H1 (cell line): Measurements from ENCODE around the gene COL6A2. TPM values are rescaled to one million over a fixed set of nuclear protein-coding genes. Genes with fewer than 3 reads are reported as not detected.

Source experiments
- CTCF ChIA-PET: fragments of 300-600 bp; sonication (Branson Sonifier 250); formaldehyde crosslinking; loops from one replicate; lab custom pipeline; 2021; ENCODE audit not compliant: partially characterized antibody; lab: Charles Lee
- POLR2A ChIA-PET: fragments of 300-600 bp; sonication (Branson Sonifier 250); formaldehyde crosslinking; loops from one replicate; lab custom pipeline; 2021; ENCODE audit warnings: inconsistent platforms; ENCODE audit not compliant: partially characterized antibody; lab: Charles Lee
- DNase-seq, 2 experiments: peaks; one replicate each; pipeline versions ENCODE4 v3.0.0 to v3.0.0-alpha.2; 2010 to 2022; ENCODE audit warnings: low spot score in 2 of 2, low read depth in 1 of 2, mixed read lengths in 1 of 2
- FAIRE-seq: peaks from 2 replicates; lab custom pipeline; 2011; peaks lifted over from hg19 to GRCh38; lab: Jason Lieb, UNC
- H2AFZ ChIP-seq: 2 replicates; pipeline ENCODE4 v1.8.1; 2012; ENCODE audit warnings: low read length, inconsistent platforms
- H2AK5ac ChIP-seq: 2 replicates; pipeline ENCODE4 v1.6.1; 2013; ENCODE audit warnings: low read depth, low read length
- H2BK120ac ChIP-seq: replicated peaks from 2 replicates; pipeline ENCODE3; 2013; ENCODE audit warnings: low read depth, low read length, inconsistent platforms
- H2BK12ac ChIP-seq: 2 replicates; pipeline ENCODE4 v1.6.1; 2013; ENCODE audit warnings: low read depth, low read length
- H2BK15ac ChIP-seq: 2 replicates; pipeline ENCODE4 v1.6.1; 2013; ENCODE audit warnings: low read length
- H2BK20ac ChIP-seq: 2 replicates; pipeline ENCODE4 v1.6.1; 2013; ENCODE audit warnings: low read length
- H2BK5ac ChIP-seq: 2 replicates; pipeline ENCODE4 v1.6.1; 2013; ENCODE audit warnings: low read depth, low read length
- H3K14ac ChIP-seq: 2 replicates; pipeline ENCODE4 v1.6.1; 2013; ENCODE audit warnings: inconsistent platforms; ENCODE audit not compliant: insufficient read length
- H3K18ac ChIP-seq: 2 replicates; pipeline ENCODE4 v1.6.1; 2013; ENCODE audit warnings: low read length; ENCODE audit errors: extremely low read depth
- H3K23ac ChIP-seq: 2 replicates; pipeline ENCODE4 v1.6.1; 2013; ENCODE audit warnings: inconsistent platforms; ENCODE audit not compliant: insufficient read length
- H3K23me2 ChIP-seq: 2 replicates; pipeline ENCODE4 v1.6.1; 2013; ENCODE audit warnings: low read depth, low read length
- H3K27ac ChIP-seq: 2 replicates; pipeline ENCODE4 v1.6.1; 2011; ENCODE audit warnings: low read depth, low read length, inconsistent platforms
- H3K27me3 ChIP-seq, 4 experiments: replicated peaks in 1 of 4; 1 replicate in 1 of 4; 2 replicates in 3 of 4; pipeline versions ENCODE4 v1.6.1 to v1.8.1; 2011 to 2013; ENCODE audit warnings: low read length in 3 of 4, mild to moderate bottlenecking in 3 of 4, inconsistent platforms in 2 of 4, mixed read lengths in 2 of 4, moderate library complexity in 1 of 4; ENCODE audit not compliant: control insufficient read depth in 3 of 4, insufficient read depth in 3 of 4; ENCODE audit errors: extremely low read depth in 1 of 4
- H3K36me3 ChIP-seq, 4 experiments: 2 replicates each; pipeline versions ENCODE4 v1.6.1 to v1.8.1; 2011 to 2013; ENCODE audit warnings: mild to moderate bottlenecking in 4 of 4, low read length in 3 of 4, moderate library complexity in 2 of 4, control low read depth in 1 of 4, inconsistent platforms in 1 of 4; ENCODE audit not compliant: insufficient read depth in 4 of 4, control insufficient read depth in 2 of 4
- H3K4ac ChIP-seq: replicated peaks from 2 replicates; pipeline ENCODE3; 2013; ENCODE audit warnings: low read length, low read depth, mixed read lengths, inconsistent platforms; ENCODE audit not compliant: insufficient read length
- H3K4me1 ChIP-seq, 4 experiments: replicated peaks in 1 of 4; 1 replicate in 1 of 4; 2 replicates in 3 of 4; pipeline versions ENCODE4 v1.6.1 to v1.8.1; 2011 to 2013; ENCODE audit warnings: low read length in 3 of 4, inconsistent platforms in 2 of 4, mixed read lengths in 1 of 4; ENCODE audit not compliant: insufficient read depth in 4 of 4, control insufficient read depth in 3 of 4
- H3K4me2 ChIP-seq, 2 experiments: 2 replicates each; pipeline versions ENCODE4 v1.6.1 to v1.8.1; 2011 to 2013; ENCODE audit warnings: low read depth in 2 of 2, low read length in 2 of 2, control low read depth in 1 of 2, inconsistent platforms in 1 of 2, mild to moderate bottlenecking in 1 of 2; ENCODE audit not compliant: insufficient read depth in 1 of 2
- H3K4me3 ChIP-seq, 4 experiments: fragments of 200-600, 300-600 bp in 1 of 4; sonication (generic), shearing (Covaris generic), sonication (Bioruptor Twin) in 1 of 4; 2 replicates each; pipeline versions ENCODE4 v1.5.1 to v1.8.1; 2011 to 2016; ENCODE audit warnings: low read length in 4 of 4, low read depth in 3 of 4, control low read depth in 2 of 4, inconsistent platforms in 2 of 4, mild to moderate bottlenecking in 2 of 4, mixed read lengths in 1 of 4, moderate library complexity in 1 of 4; ENCODE audit not compliant: insufficient read depth in 2 of 4; ENCODE audit errors: extremely low read depth in 1 of 4
- H3K56ac ChIP-seq: replicated peaks from 2 replicates; pipeline ENCODE3; 2013; ENCODE audit warnings: low read depth, mild to moderate bottlenecking, mixed read lengths, low read length, inconsistent platforms; ENCODE audit not compliant: insufficient read length
- H3K79me1 ChIP-seq: 2 replicates; pipeline ENCODE4 v1.6.1; 2013; ENCODE audit warnings: low read depth, low read length, control low read depth
- H3K79me2 ChIP-seq, 2 experiments: 2 replicates each; pipeline versions ENCODE4 v1.6.1 to v1.8.1; 2012 to 2013; ENCODE audit warnings: low read length in 2 of 2, mild to moderate bottlenecking in 2 of 2, inconsistent platforms in 1 of 2; ENCODE audit not compliant: insufficient read depth in 2 of 2, control insufficient read depth in 1 of 2
- H3K9ac ChIP-seq, 4 experiments: replicated peaks in 1 of 4; 1 replicate in 1 of 4; 2 replicates in 3 of 4; pipeline versions ENCODE4 v1.6.1 to v1.8.1; 2011 to 2013; ENCODE audit warnings: low read depth in 3 of 4, low read length in 3 of 4, control low read depth in 2 of 4, mild to moderate bottlenecking in 2 of 4, moderate library complexity in 2 of 4, inconsistent platforms in 1 of 4; ENCODE audit errors: extremely low read depth in 1 of 4
- H3K9me3 ChIP-seq, 2 experiments: 2 replicates each; pipeline versions ENCODE4 v1.6.1 to v1.8.1; 2012 to 2013; ENCODE audit warnings: mild to moderate bottlenecking in 2 of 2, moderate library complexity in 2 of 2, control low read depth in 1 of 2, inconsistent platforms in 1 of 2, low read depth in 1 of 2, low read length in 1 of 2, mixed read lengths in 1 of 2; ENCODE audit not compliant: insufficient read depth in 2 of 2
- H4K20me1 ChIP-seq, 2 experiments: replicated peaks in 1 of 2; 2 replicates each; pipeline versions ENCODE3 to v1.8.1; 2011 to 2013; ENCODE audit warnings: inconsistent platforms in 2 of 2, low read length in 2 of 2, mild to moderate bottlenecking in 1 of 2; ENCODE audit not compliant: insufficient read depth in 2 of 2, control insufficient read depth in 1 of 2
- H4K5ac ChIP-seq: 2 replicates; pipeline ENCODE4 v1.6.1; 2013; ENCODE audit warnings: low read length, low read depth, mixed read lengths, inconsistent platforms; ENCODE audit not compliant: insufficient read length
- H4K8ac ChIP-seq: 2 replicates; pipeline ENCODE4 v1.8.0; 2013; ENCODE audit warnings: mild to moderate bottlenecking, moderate library complexity, low read length, inconsistent platforms; ENCODE audit not compliant: insufficient read depth; ENCODE audit errors: extremely low read depth
- H4K91ac ChIP-seq: replicated peaks from 2 replicates; pipeline ENCODE3; 2013; ENCODE audit warnings: low read length, mixed read lengths, inconsistent platforms; ENCODE audit not compliant: insufficient read length
- JUND ChIP-seq: IDR thresholded peaks from 2 replicates; pipeline ENCODE4 v1.6.1; 2011; ENCODE audit warnings: mild to moderate bottlenecking, improper control_type of control experiment, low read length
- KDM1A ChIP-seq: fragments of 200-600, 300-600 bp; sonication (generic); IDR thresholded peaks from 2 replicates; pipeline ENCODE4 v1.7.1; 2016; ENCODE audit warnings: mild to moderate bottlenecking, low read length, borderline replicate concordance
- POLR2A ChIP-seq, 2 experiments: IDR thresholded peaks; 1 replicate in 1 of 2; 2 replicates in 1 of 2; pipeline ENCODE4 v1.6.1; 2011; ENCODE audit warnings: low read depth in 2 of 2, low read length in 2 of 2, mild to moderate bottlenecking in 2 of 2; ENCODE audit errors: control extremely low read depth in 1 of 2
- POU5F1 ChIP-seq: IDR thresholded peaks from 2 replicates; pipeline ENCODE4 v1.6.1; 2011; ENCODE audit warnings: low read depth, mild to moderate bottlenecking, low read length, moderate library complexity
- SIX5 ChIP-seq: IDR thresholded peaks from 2 replicates; pipeline ENCODE4 v1.6.1; 2011; ENCODE audit warnings: mild to moderate bottlenecking, low read depth, low read length
- SRF ChIP-seq: IDR thresholded peaks from 2 replicates; pipeline ENCODE4 v1.6.1; 2011; ENCODE audit warnings: mild to moderate bottlenecking, low read depth, low read length, moderate library complexity
- TBP ChIP-seq: IDR thresholded peaks from 2 replicates; pipeline ENCODE4 v1.6.1; 2011; ENCODE audit warnings: low read depth, low read length, improper control_type of control experiment
- ZNF274 ChIP-seq: IDR thresholded peaks from 2 replicates; pipeline ENCODE4 v1.7.0; 2012; ENCODE audit warnings: low read length, borderline replicate concordance; ENCODE audit errors: extremely low read depth
- WGBS, 2 experiments: shearing (Covaris generic) in 1 of 2; methylation state at CpG; one replicate each; pipeline versions ENCODE4 v1.1.6 to v1.1.7; 2013 to 2015; ENCODE audit warnings: low lambda C conversion rate in 2 of 2, mixed read lengths in 2 of 2, inconsistent platforms in 1 of 2, low coverage in 1 of 2, missing lambda C conversion rate in 1 of 2; ENCODE audit not compliant: insufficient replicate concordance in 2 of 2, insufficient coverage in 1 of 2, insufficient read length in 1 of 2; ENCODE audit errors: extremely low coverage in 1 of 2, missing lambda C conversion rate in 1 of 2; 5-methylcytosine and 5-hydroxymethylcytosine counted together
- polyA plus RNA-seq, 7 experiments: library from polyadenylated mRNA; depleted of rRNA in 3 of 7; stranded (reverse) in 5 of 7; unstranded in 2 of 7; fragments of >200 nt in 5 of 7; fragments of 200-250 nt in 2 of 7; gene quantifications; 1 replicate in 5 of 7; 2 replicates in 1 of 7; 4 replicates in 1 of 7; pipeline versions ENCODE4 v1.2.1 to v1.2.3, GENCODE V29; 2011 to 2013; ENCODE audit warnings: missing spikeins in 2 of 7, mixed read lengths in 2 of 7
- total RNA-seq: library from RNA; stranded (reverse); fragmentation: NEBNext Ultra II Directional; extraction: Animal tissue kit (Norgen Biotek cat#: 25700); gene quantifications from 2 replicates; pipeline ENCODE4 v1.2.1, GENCODE V29; 2021

Gene COL6A2
- total and polyA plus RNA-seq, 2 of the 8 experiments (the other 6 are each of a cell fraction or from before 2014, with no cell fraction given): 60.1 to 62.7 TPM

- H3K4ac ChIP-seq: no peak overlapping the region
- peaks cover 0 to 33% of the 10 kb centered on the region in 2 experiments; a peak in 2 of 4 replicates for H3K79me2 ChIP-seq
- no peak overlapping the region for H2AK5ac ChIP-seq
- no peaks in the 10 kb centered on the region for H3K4me1 ChIP-seq
- WGBS, 2 experiments: 89% methylated on average over 18 of the region's 21 CpGs; no CpG with 5 or more reads in 1 of the 2 experiments
- H3K56ac ChIP-seq: no peak overlapping the region
- H4K5ac ChIP-seq: no peak overlapping the region
- no peak overlapping the region; a peak in 1 of 7 replicates for H3K9ac ChIP-seq
- H2BK20ac ChIP-seq: no peak overlapping the region
- H2BK120ac ChIP-seq: no peak overlapping the region
- H3K23me2 ChIP-seq: no peaks in the 10 kb centered on the region
- H4K8ac ChIP-seq: no peak overlapping the region; the same call in 1 of the 2 replicates
- H2AFZ ChIP-seq: no peak overlapping the region
- no peak overlapping the region for H2BK12ac ChIP-seq
- H3K27ac ChIP-seq: no peak overlapping the region
- no peaks in the 10 kb centered on the region for H3K9me3 ChIP-seq
- POLR2A ChIA-PET: interaction anchor here (1.0 kb wide), 1 partner anchor 12 kb away, joined by 3 read pairs; no protein-coding TSS in a partner anchor
- TF ChIP-seq POLR2A (IDR thresholded peaks at IDR 0.05; ENCODE audit: control extremely low read depth in 1 of 2, low read depth in 2 of 2, low read length in 2 of 2) (no peak), ZNF274 (no peak), TBP (no peak), KDM1A (no peak), SIX5 (no peak), JUND (no peak), POU5F1 (no peak), SRF (no peak)
- H3K18ac ChIP-seq: no peak overlapping the region
- DNase-seq (peak in 1 of 2 experiments; percentile 42), FAIRE-seq (no peak)
- 0 out of 2 replicates have a peak overlapping the region, but pooled peaks have one; percentile 18 for H2BK5ac ChIP-seq
- H3K27me3 ChIP-seq: no peaks in the 10 kb centered on the region
- CTCF ChIA-PET: interaction anchor here (0.7 to 1.2 kb wide), 2 partner anchors 38 to 77 kb away, joined by 3 read pairs; no protein-coding TSS in a partner anchor
- H3K4me3 ChIP-seq: no peak overlapping the region
- H3K4me2 ChIP-seq: no peak overlapping the region
- no peak overlapping the region for H3K23ac ChIP-seq
- no peak overlapping the region for H4K91ac ChIP-seq
- H3K79me1 ChIP-seq: peaks cover 6% of the 10 kb centered on the region
- H3K36me3 ChIP-seq: no peaks in the 10 kb centered on the region; a peak in 1 of 8 replicates
- no peak overlapping the region for H2BK15ac ChIP-seq
- H4K20me1 ChIP-seq: peaks cover 0 to 9% of the 10 kb centered on the region in 2 experiments
- H3K14ac ChIP-seq: no peak overlapping the region
Observed at GRCh38 chr21:46171996-46172862, 74.3 kb downstream of the COL6A2 start.
